K562 (cell line): ENCODE data around the gene KIF5C. TPM values are rescaled to one million over a fixed set of nuclear protein-coding genes. Genes with fewer than 3 reads are reported as not detected.

Source experiments
- ATAC-seq: fragments of 200-7000 bp; cut with Tn5 transposase; 3 replicates; pipeline ENCODE4 v1.9.1; 2020; ENCODE audit warnings: moderate library complexity
- BruUV-seq: library from RNA; stranded (reverse); fragments of 400-500 nt; replicated peaks from 2 replicates; lab custom pipeline; 2021; lab: Mats Ljungman, UMichigan
- CTCF ChIA-PET: fragments of 300-600 bp; formaldehyde crosslinking; extraction: SDS; loops from one replicate; lab custom pipeline; 2021; ENCODE audit warnings: low intra/inter-chr PET ratio; lab: Yijun Ruan, JAX
- POLR2A ChIA-PET: fragments of 300-600, 350-650 bp; sonication (Branson Sonifier 250); formaldehyde crosslinking; extraction: SDS; loops from one replicate; lab custom pipeline; 2021; ENCODE audit warnings: antibody characterized with exemption, inconsistent platforms; lab: Yijun Ruan, JAX
- DNase-seq, 4 experiments: peaks; one replicate each; pipeline versions ENCODE4 v3.0.0 to v3.0.0-alpha.2; 2011 to 2018; ENCODE audit warnings: low spot score in 3 of 4, mixed read lengths in 3 of 4; ENCODE audit errors: extremely low read depth in 1 of 4
- FAIRE-seq: peaks from 2 replicates; lab custom pipeline; 2011; peaks lifted over from hg19 to GRCh38; lab: Jason Lieb, UNC
- H2AFZ ChIP-seq: 2 replicates; pipeline ENCODE4 v1.6.0; 2011; ENCODE audit warnings: low read depth, low read length, control low read depth, inconsistent platforms
- H3K27ac ChIP-seq: fragments of 200-600 bp; 3 replicates; pipeline ENCODE4 v1.8.0; 2011; ENCODE audit warnings: low read depth, mild to moderate bottlenecking, control low read depth, inconsistent platforms, low read length, moderate library complexity, mixed read lengths; ENCODE audit errors: extremely low read depth
- H3K27me3 ChIP-seq, 2 experiments: fragments of 300-600 bp in 1 of 2; 2 replicates in 1 of 2; 3 replicates in 1 of 2; pipeline versions ENCODE4 v1.6.0 to v1.8.0; 2011; ENCODE audit warnings: inconsistent platforms in 2 of 2, low read length in 2 of 2, mild to moderate bottlenecking in 1 of 2, mixed read lengths in 1 of 2, moderate library complexity in 1 of 2; ENCODE audit not compliant: control insufficient read depth in 2 of 2, insufficient read depth in 2 of 2
- H3K36me3 ChIP-seq: fragments of 300-600 bp; 3 replicates; pipeline ENCODE4 v1.8.0; 2011; ENCODE audit warnings: mild to moderate bottlenecking, low read length, inconsistent platforms; ENCODE audit not compliant: control insufficient read depth, insufficient read depth
- H3K4me1 ChIP-seq, 2 experiments: fragments of 200-600 bp in 1 of 2; replicated peaks in 1 of 2; 2 replicates in 1 of 2; 3 replicates in 1 of 2; pipeline versions ENCODE4 v1.5.1 to v1.8.0; 2011; ENCODE audit warnings: inconsistent platforms in 2 of 2, low read length in 2 of 2, mild to moderate bottlenecking in 1 of 2, mixed read lengths in 1 of 2, moderate library complexity in 1 of 2; ENCODE audit not compliant: control insufficient read depth in 2 of 2, insufficient read depth in 2 of 2
- H3K4me2 ChIP-seq: 2 replicates; pipeline ENCODE4 v1.6.1; 2011; ENCODE audit warnings: low read length, control low read depth, inconsistent platforms, mixed read lengths; ENCODE audit not compliant: insufficient read depth
- H3K4me3 ChIP-seq: fragments of 200-600 bp; sonication (generic), shearing (Covaris generic); 2 replicates; pipeline ENCODE4 v1.5.1; 2016; ENCODE audit warnings: control low read depth, inconsistent platforms
- H3K79me2 ChIP-seq: fragments of 200-600 bp; 3 replicates; pipeline ENCODE4 v1.8.0; 2011; ENCODE audit warnings: low read length, inconsistent platforms; ENCODE audit not compliant: control insufficient read depth, insufficient read depth
- H3K9ac ChIP-seq, 2 experiments: 2 replicates each; pipeline versions ENCODE4 v1.6.0 to v1.6.1; 2011; ENCODE audit warnings: low read depth in 2 of 2, low read length in 2 of 2, control low read depth in 1 of 2, inconsistent platforms in 1 of 2, mild to moderate bottlenecking in 1 of 2, mixed read lengths in 1 of 2; ENCODE audit not compliant: insufficient read depth in 1 of 2
- H3K9me1 ChIP-seq: one replicate; pipeline ENCODE4 v1.6.0; 2011; ENCODE audit warnings: inconsistent platforms, mild to moderate bottlenecking, low read length, moderate library complexity; ENCODE audit not compliant: control insufficient read depth, insufficient read depth
- H3K9me3 ChIP-seq: replicated peaks from 2 replicates; pipeline ENCODE4 v1.5.1; 2011; ENCODE audit warnings: low read depth, low read length, inconsistent platforms; ENCODE audit not compliant: control insufficient read depth, insufficient read depth
- H4K20me1 ChIP-seq: replicated peaks from 2 replicates; pipeline ENCODE4 v1.6.1; 2011; ENCODE audit warnings: low read length, inconsistent platforms, mixed read lengths; ENCODE audit not compliant: control insufficient read depth, insufficient read depth
- FOSL1 ChIP-seq: fragments of 200-800 bp; sonication (Bioruptor generic); conservative IDR thresholded peaks from 2 replicates; pipeline ENCODE4 v1.6.1; 2016; ENCODE audit warnings: missing genetic modification characterization, missing compliant biosample characterization
- HDAC1 ChIP-seq, 2 experiments: fragments of 450-650 bp; IDR thresholded peaks; 2 replicates each; pipeline ENCODE4 v1.6.1; 2016 to 2017; ENCODE audit warnings: inconsistent platforms in 1 of 2, mild to moderate bottlenecking in 1 of 2, moderate library complexity in 1 of 2
- KLF16 ChIP-seq: IDR thresholded peaks from 2 replicates; pipeline ENCODE4 v1.6.1; 2016; ENCODE audit warnings: antibody characterized with exemption
- NFIC ChIP-seq: fragments of 450-650 bp; IDR thresholded peaks from 2 replicates; pipeline ENCODE4 v1.6.1; 2017; ENCODE audit warnings: mild to moderate bottlenecking, inconsistent platforms
- RBFOX2 ChIP-seq: fragments of 200-400 bp; formaldehyde crosslinking; IDR thresholded peaks from 2 replicates; pipeline ENCODE4 v1.6.1; 2017; ENCODE audit warnings: low read depth, mild to moderate bottlenecking, low read length, moderate library complexity
- RBM34 ChIP-seq: fragments of 200-400 bp; formaldehyde crosslinking; IDR thresholded peaks from 2 replicates; pipeline ENCODE4 v1.6.1; 2018; ENCODE audit warnings: low read length, borderline replicate concordance; ENCODE audit not compliant: insufficient read depth
- THAP7 ChIP-seq: fragments of 250-450 bp; sonication (Bioruptor Pico); IDR thresholded peaks from 2 replicates; pipeline ENCODE4 v1.5.0; 2021
- ZKSCAN1 ChIP-seq: fragments of 150-350 bp; IDR thresholded peaks from 2 replicates; pipeline ENCODE4 v1.6.1; 2016; ENCODE audit warnings: low read depth, low read length
- ZNF511 ChIP-seq: sonication (generic); formaldehyde crosslinking; IDR thresholded peaks from 2 replicates; pipeline ENCODE4 v1.8.0; 2022; ENCODE audit warnings: mild to moderate bottlenecking, missing genetic modification reagents
- whole genome bisulfite sequencing: fragments of 100-300 bp; shearing (Covaris generic); methylation state at CpG from one replicate; pipeline ENCODE4 v1.1.6; 2016; ENCODE audit warnings: low coverage, mixed read lengths; ENCODE audit not compliant: insufficient coverage; ENCODE audit errors: missing lambda C conversion rate; 5-methylcytosine and 5-hydroxymethylcytosine counted together
- in situ Hi-C: fragments of 300-500 bp; cut with MboI; formaldehyde crosslinking; loops from 4 replicates; pipeline ENCODE4 v1.15.0; 2018; ENCODE audit warnings: inconsistent platforms, mixed read lengths
- intact Hi-C: fragments of 100-400 bp; cut with micrococcal nuclease; formaldehyde crosslinking; loops from 2 replicates; pipeline ENCODE4 v1.14.2; 2022
- polyA plus RNA-seq, 8 experiments: library from polyadenylated mRNA; depleted of rRNA in 4 of 8; stranded (reverse) in 5 of 8; unstranded in 3 of 8; fragments of >200 nt; fragmentation: Nextera tagmentation in 2 of 8; fragmentation: Illumina TruSeq in 1 of 8; extraction: Ambion mirVana in 2 of 8; extraction: Trizol in 1 of 8; gene quantifications; 2 replicates each; pipeline versions ENCODE4 v1.2.1 to v1.2.3, GENCODE V29; 2011 to 2014; ENCODE audit warnings: inconsistent platforms in 1 of 8, missing spikeins in 1 of 8
- total RNA-seq, 7 experiments: library from RNA; depleted of rRNA in 6 of 7; stranded (reverse); fragments of >200 nt in 6 of 7; fragmentation: Illumina TruSeq in 2 of 7; extraction: Trizol in 2 of 7; gene quantifications; 2 replicates each; pipeline versions ENCODE4 v1.2.1 to v1.2.3, GENCODE V29; 2011 to 2021; ENCODE audit warnings: low replicate concordance in 1 of 7
- TF ChIP-seq, protein P1 (sequence below): fragments of 250-450 bp; sonication (Bioruptor Pico); IDR thresholded peaks from 2 replicates; pipeline ENCODE4 v1.4.0; 2020; ENCODE audit warnings: mild to moderate bottlenecking, moderate library complexity
- TF ChIP-seq, protein P2 (sequence below): sonication (generic); formaldehyde crosslinking; IDR thresholded peaks from 2 replicates; pipeline ENCODE4 v1.8.1; 2023; ENCODE audit warnings: mild to moderate bottlenecking, missing genetic modification reagents

Gene KIF5C
- total and polyA plus RNA-seq, 9 of the 15 experiments (the other 6 are each of a cell fraction or from before 2014, with no cell fraction given) = 0.01 to 0.09 (median 0.01) TPM; not detected in 6

DNA sequence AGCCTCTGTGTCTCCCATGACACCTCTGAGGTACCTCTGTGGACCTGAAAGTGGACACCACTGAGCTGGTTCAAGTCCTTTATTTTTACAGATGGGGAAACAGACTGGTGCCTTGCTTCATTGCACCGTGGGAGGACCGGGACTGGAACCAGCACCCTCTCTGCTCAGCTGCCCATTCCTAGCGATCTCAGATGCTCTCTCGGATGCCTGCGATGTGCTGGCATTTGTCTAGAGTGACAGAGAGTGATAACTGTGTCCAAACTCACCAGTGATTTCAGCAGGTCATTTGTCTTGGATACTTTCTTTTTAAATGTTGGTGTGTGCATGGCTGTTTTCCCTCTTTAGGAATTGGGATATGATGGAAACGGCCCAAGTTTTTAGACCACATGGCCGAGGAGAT, 133.4 kb downstream of the KIF5C start:
- ATAC-seq (no peak), DNase-seq (no peak), FAIRE-seq (no peak)
- Histone ChIP-seq H4K20me1 (no peaks in the 10 kb centered on the region; the same call in 1 of the 2 replicates), H3K4me2 (no peak overlapping the region), H3K9me1 (no peaks in the 10 kb centered on the region), H2AFZ (no peak overlapping the region), H3K9ac (no peak overlapping the region), H3K9me3 (no peaks in the 10 kb centered on the region), H3K27me3 (peaks cover 10 to 23% of the 10 kb centered on the region in 2 experiments; a peak in 4 of 5 replicates), H3K4me1 (no peaks in the 10 kb centered on the region; a peak in 1 of 5 replicates), H3K36me3 (no peaks in the 10 kb centered on the region), H3K4me3 (no peak overlapping the region), H3K27ac (no peak overlapping the region), H3K79me2 (no peaks in the 10 kb centered on the region)
- CTCF ChIA-PET = no interaction called here
- no TSS peak for BruUV-seq
- intact Hi-C loops (no loop called here), in situ Hi-C loops (no loop called here)
- POLR2A ChIA-PET = interaction anchor here (0.7 to 1.0 kb wide), 2 partner anchors 11 to 15 kb away, joined by 3 to 4 read pairs; no protein-coding TSS in a partner anchor
- 0% methylated on average over 7 of the region's 7 CpGs for WGBS
- no peak for TF ChIP-seq ZKSCAN1
- TF ChIP-seq THAP7 (CRISPR knock-in tag) = no peak
- no peak for TF ChIP-seq FOSL1 (tag)
- no peak for TF ChIP-seq KLF16
- TF ChIP-seq NFIC = no peak
- TF ChIP-seq RBFOX2 = no peak
- TF ChIP-seq HDAC1 (IDR thresholded peaks at IDR 0.05) = no peak
- TF ChIP-seq, protein P1, sequence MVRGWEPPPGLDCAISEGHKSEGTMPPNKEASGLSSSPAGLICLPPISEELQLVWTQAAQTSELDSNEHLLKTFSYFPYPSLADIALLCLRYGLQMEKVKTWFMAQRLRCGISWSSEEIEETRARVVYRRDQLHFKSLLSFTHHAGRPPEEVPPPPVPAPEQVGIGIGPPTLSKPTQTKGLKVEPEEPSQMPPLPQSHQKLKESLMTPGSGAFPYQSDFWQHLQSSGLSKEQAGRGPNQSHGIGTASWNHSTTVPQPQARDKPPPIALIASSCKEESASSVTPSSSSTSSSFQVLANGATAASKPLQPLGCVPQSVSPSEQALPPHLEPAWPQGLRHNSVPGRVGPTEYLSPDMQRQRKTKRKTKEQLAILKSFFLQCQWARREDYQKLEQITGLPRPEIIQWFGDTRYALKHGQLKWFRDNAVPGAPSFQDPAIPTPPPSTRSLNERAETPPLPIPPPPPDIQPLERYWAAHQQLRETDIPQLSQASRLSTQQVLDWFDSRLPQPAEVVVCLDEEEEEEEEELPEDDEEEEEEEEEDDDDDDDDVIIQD = no peak
- no peak for TF ChIP-seq ZNF511 (CRISPR knock-in tag)
- TF ChIP-seq, protein P2, sequence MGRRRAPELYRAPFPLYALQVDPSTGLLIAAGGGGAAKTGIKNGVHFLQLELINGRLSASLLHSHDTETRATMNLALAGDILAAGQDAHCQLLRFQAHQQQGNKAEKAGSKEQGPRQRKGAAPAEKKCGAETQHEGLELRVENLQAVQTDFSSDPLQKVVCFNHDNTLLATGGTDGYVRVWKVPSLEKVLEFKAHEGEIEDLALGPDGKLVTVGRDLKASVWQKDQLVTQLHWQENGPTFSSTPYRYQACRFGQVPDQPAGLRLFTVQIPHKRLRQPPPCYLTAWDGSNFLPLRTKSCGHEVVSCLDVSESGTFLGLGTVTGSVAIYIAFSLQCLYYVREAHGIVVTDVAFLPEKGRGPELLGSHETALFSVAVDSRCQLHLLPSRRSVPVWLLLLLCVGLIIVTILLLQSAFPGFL (CRISPR knock-in tag) = no peak
- TF ChIP-seq RBM34 = no peak
